ENCODE data around the gene SLC12A5.
"Not testable (repeated sequence)": the region's sequence is repeated elsewhere in the genome, so short reads cannot be mapped to it uniquely, and the experiment has no call there.

Gene SLC12A5

DNA sequence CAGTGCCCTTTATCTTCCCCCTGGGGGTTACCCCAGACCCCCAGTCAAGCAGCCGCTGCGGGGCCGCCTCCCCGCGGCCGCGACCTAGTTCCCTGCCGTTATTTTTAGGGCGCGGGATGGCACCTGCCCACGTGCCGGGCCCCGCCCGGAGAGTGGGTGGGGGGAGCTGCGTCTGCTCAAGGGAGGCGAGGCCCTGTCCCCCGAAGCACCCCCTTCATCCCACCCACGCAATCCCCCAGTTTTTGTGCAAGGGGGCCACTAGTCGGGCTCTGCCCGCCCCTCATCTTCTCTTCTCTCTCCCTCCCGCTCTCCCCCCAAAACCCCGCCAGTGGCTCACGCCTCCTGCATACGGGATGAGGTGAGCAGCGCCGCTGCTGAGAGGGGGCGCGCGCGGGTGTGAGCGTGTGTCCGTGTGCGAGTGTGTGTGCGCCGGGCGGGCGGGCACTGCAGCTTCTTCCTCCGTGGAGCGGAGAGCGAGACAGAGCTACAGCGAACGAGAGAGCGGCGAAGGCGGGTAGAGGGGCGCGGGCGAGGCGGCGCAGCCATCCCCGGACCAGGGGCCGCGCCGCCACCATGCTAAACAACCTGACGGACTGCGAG lies at the start of gene SLC12A5:
TSS of gene SLC12A5 (plus strand) at position 444 of the 600 bp plus-strand sequence. CDS start at position 574, 130 bp downstream.
- no peaks in the 10 kb centered on the region for H3K9me3 ChIP-seq
- H3K27me3 ChIP-seq (ENCODE audit: low read depth), result peaks cover 35% of the 10 kb centered on the region
- H3K4me1 ChIP-seq, result no peaks in the 10 kb centered on the region
- H3K4me3 ChIP-seq, result no peak within 1 kb of the TSS
- no peak for DNase-seq (ENCODE audit: low spot score in 2 of 2)
- H3K36me3 ChIP-seq (replicated peaks), result no peaks in the 10 kb centered on the region
- in situ Hi-C loops (cut with MboI; ENCODE audit: low sequenced_read_pairs), result no loop called here

- in situ Hi-C loops (cut with MboI; ENCODE audit: low sequenced_read_pairs), result no loop called here
- no peaks in the 10 kb centered on the region for H3K36me3 ChIP-seq (replicated peaks)
- no peak for DNase-seq (ENCODE audit: low spot score in 2 of 2)
- H3K4me3 ChIP-seq, result no peak overlapping the region
- H3K27me3 ChIP-seq (ENCODE audit: low read depth), result peaks cover 13% of the 10 kb centered on the region
- no peaks in the 10 kb centered on the region for H3K4me1 ChIP-seq
- H3K9me3 ChIP-seq, result no peaks in the 10 kb centered on the region
Measured at GRCh38 chr20:45981261-45981660, 47.8 kb upstream of the SLC12A5 start.

DNA sequence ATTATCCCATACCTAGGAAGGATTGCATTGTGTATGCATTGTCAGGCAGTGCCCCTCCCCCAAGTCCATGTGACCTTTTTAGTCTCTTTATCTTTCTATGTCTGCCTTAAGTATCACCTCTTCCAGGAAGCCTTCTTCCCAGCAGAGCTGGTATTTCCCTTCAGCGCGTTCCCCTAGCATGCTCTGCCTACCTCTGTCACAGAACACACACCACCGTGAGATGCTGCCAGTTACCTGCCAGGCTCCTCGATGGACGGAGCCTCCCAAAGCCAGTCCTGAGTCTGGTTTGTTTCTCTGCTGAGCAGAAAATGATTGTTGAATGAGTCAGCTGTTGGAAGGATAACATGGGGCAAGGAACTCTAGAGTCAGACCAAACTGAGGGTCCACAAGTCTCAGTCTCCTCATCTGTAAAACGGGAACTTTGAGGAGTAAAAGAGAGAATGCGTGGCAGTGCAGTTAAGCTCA lies 45.7 kb upstream of the SLC12A5 start:
- Histone ChIP-seq H3K9me3 (no peaks in the 10 kb centered on the region), H3K4me1 (no peaks in the 10 kb centered on the region), H3K36me3 (replicated peaks) (no peaks in the 10 kb centered on the region), H3K4me3 (no peak overlapping the region), H3K27me3 (ENCODE audit: low read depth) (peaks cover 8% of the 10 kb centered on the region)
- in situ Hi-C loops (cut with MboI; ENCODE audit: low sequenced_read_pairs), result no loop called here
- DNase-seq (ENCODE audit: low spot score in 2 of 2), result no peak

- in situ Hi-C loops (cut with MboI; ENCODE audit: low sequenced_read_pairs), result no loop called here
- H3K9me3 ChIP-seq, result no peaks in the 10 kb centered on the region
- no peak for DNase-seq (ENCODE audit: low spot score in 2 of 2)
- H3K36me3 ChIP-seq (replicated peaks), result no peaks in the 10 kb centered on the region
- H3K4me3 ChIP-seq, result no peak overlapping the region
- H3K4me1 ChIP-seq, result no peaks in the 10 kb centered on the region
- peaks cover 7% of the 10 kb centered on the region for H3K27me3 ChIP-seq (ENCODE audit: low read depth)
Measured at GRCh38 chr20:45985573-45985972, 43.4 kb upstream of the SLC12A5 start.

DNA sequence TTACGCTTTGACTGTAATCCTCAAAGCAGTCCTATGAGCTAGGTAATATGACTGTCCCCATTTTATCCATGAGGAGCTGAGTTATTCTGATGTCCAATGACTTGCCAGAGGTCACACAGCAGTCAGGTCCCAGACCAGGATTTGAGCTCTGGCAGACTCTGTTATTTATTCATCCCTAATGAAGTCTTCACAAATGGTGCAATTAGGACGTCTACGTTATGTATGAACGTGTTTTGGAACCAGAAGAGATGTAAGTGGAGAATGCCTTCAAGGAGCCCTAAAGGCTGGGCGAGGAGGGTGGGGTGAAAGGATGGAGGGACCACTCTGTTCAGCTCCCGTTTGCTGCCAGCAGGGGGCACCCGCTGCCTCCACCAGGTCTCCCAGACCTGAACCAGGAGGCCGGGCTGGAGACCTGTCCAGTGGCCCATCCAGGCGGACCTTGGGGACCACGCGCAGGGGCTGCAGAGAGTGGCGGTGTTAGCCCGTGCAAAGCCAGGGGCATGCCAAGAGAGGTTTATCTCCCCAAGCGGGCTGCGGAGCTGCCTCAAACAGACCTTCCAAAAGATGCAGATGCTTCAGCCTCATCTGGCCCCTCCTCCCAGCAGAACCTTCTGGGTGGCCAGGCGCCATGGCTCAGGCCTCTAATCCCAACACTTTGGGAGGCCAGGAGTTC lies 41.8 kb upstream of the SLC12A5 start:
- in situ Hi-C loops (cut with MboI; ENCODE audit: low sequenced_read_pairs), result no loop called here
- H3K36me3 ChIP-seq (replicated peaks), result no peaks in the 10 kb centered on the region
- H3K27me3 ChIP-seq (ENCODE audit: low read depth), result peaks cover 7% of the 10 kb centered on the region
- H3K9me3 ChIP-seq, result no peaks in the 10 kb centered on the region
- H3K4me1 ChIP-seq, result no peaks in the 10 kb centered on the region
- no peak overlapping the region for H3K4me3 ChIP-seq
- peak; percentile 59 to 91 for DNase-seq (ENCODE audit: low spot score in 2 of 2)

DNA sequence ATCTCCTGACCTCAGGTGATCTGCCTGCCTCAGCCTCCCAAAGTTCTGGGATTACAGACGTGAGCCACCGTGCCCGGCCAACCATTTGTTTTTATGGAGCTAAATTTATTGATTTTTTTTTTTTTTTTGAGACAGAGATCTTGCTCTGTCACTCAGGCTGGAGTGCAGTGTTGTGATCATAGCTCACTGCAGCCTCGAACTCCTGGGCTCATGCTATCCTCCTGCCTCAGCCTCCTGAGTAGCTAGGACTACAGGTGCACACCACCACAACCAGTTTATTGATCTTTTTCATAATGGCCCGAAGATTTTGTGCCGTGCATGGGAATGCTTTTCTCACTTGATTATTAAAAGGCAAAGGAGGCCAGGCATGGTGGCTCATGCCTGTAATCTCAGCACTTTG lies 40.2 kb upstream of the SLC12A5 start:
- in situ Hi-C loops (cut with MboI; ENCODE audit: low sequenced_read_pairs); H3K4me3 ChIP-seq; H3K4me1 ChIP-seq; H3K36me3 ChIP-seq (replicated peaks); H3K9me3 ChIP-seq; H3K27me3 ChIP-seq (ENCODE audit: low read depth); DNase-seq (ENCODE audit: low spot score in 2 of 2): not testable (repeated sequence)

- in situ Hi-C loops (cut with MboI; ENCODE audit: low sequenced_read_pairs), result no loop called here
- no peaks in the 10 kb centered on the region; the same call in 1 of the 2 replicates for H3K4me1 ChIP-seq
- H3K9me3 ChIP-seq, result no peaks in the 10 kb centered on the region
- no peak overlapping the region for H3K4me3 ChIP-seq
- no peak for DNase-seq (ENCODE audit: low spot score in 2 of 2)
- H3K36me3 ChIP-seq (replicated peaks), result no peaks in the 10 kb centered on the region
- peaks cover 2% of the 10 kb centered on the region for H3K27me3 ChIP-seq (ENCODE audit: low read depth)
Measured at GRCh38 chr20:45991616-45992015, 37.4 kb upstream of the SLC12A5 start.

DNA sequence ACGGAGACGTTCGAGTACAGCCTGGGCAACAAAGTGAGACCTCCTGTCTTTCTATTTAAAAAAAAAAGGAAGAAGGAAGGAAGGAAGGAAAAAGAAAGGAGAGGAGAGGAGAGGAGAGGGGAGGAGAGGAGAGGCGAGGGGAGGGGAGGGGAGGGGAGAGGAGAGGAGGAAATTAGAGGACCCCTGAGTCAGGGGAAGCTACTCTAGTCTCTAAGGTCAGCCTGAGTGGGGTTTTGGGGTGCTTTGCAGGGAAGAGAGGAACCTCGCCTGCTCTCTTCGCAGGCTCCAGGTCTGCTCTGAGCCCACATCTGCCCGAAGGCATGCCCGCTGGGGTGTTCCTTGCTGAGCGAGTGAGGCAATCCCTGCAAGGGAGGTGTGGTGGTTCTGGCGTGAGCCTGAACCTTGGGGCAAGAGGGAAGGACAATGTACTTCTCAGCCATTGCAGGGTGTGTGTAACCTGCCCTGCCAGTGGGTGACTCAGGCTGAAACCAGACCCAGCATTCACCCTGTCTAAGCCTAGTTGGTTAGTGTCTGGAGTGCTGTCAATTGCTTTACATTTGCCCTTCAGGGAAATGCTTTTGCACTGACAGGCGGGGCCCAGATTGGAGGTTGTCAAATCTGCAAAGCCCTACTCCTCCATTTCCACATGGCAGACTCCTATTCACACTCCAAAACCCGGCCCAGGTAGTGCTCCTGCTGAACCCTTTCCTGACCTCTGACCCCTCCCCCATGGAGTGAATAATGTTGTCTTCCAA lies 35.6 kb upstream of the SLC12A5 start:
- in situ Hi-C loops (cut with MboI; ENCODE audit: low sequenced_read_pairs), result no loop called here
- Histone ChIP-seq H3K9me3 (no peaks in the 10 kb centered on the region), H3K4me3 (no peak overlapping the region), H3K36me3 (replicated peaks) (no peaks in the 10 kb centered on the region), H3K4me1 (no peaks in the 10 kb centered on the region; the same call in 1 of the 2 replicates), H3K27me3 (ENCODE audit: low read depth) (peaks cover 2% of the 10 kb centered on the region)
- no peak for DNase-seq (ENCODE audit: low spot score in 2 of 2)

DNA sequence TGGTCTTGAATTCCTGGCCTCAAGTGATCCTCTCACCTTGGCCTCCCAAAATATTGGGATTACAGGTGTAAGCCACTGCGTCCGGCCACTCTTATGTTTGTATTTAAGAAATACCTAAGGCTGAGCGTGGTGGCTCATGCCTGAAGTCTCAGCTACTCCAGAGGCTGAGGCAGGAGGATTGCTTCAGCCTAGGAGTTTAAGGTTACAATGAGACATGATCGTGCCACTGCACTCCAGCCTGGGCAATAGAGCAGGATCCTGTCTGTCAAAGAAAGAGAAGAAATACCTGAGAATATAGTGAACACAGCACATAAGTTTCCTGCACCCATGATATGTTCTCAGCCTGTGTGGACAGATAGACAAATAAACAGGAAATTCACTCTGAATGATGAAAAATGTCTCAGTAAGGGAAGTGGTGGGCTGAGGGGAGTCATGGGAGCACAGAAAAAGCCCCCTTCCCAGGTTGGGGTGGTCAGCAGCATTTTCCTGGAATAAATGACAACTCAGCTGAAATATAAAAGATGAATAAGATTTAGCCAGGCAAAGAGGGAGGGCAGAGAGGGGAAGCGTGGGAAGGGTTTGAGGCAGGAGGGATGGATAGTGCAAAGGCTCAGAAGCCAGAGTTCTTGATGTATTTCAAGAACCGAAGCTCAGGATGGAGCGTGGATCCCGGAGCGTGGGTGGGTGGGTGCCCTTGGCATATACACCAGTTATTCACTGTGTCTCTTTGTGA lies 34.1 kb upstream of the SLC12A5 start:
- DNase-seq (ENCODE audit: low spot score in 2 of 2), result no peak
- H3K27me3 ChIP-seq (ENCODE audit: low read depth), result peaks cover 6% of the 10 kb centered on the region
- H3K4me1 ChIP-seq, result no peaks in the 10 kb centered on the region; the same call in 1 of the 2 replicates
- H3K9me3 ChIP-seq, result no peaks in the 10 kb centered on the region
- H3K36me3 ChIP-seq (replicated peaks), result no peaks in the 10 kb centered on the region
- no peak overlapping the region for H3K4me3 ChIP-seq
- in situ Hi-C loops (cut with MboI; ENCODE audit: low sequenced_read_pairs), result no loop called here

GRCh38 chr20:45995495-45996097 lies 33.4 kb upstream of the SLC12A5 start:
- H3K27me3 ChIP-seq (ENCODE audit: low read depth); H3K4me1 ChIP-seq; DNase-seq (ENCODE audit: low spot score in 2 of 2); in situ Hi-C loops (cut with MboI; ENCODE audit: low sequenced_read_pairs); H3K36me3 ChIP-seq (replicated peaks); H3K9me3 ChIP-seq; H3K4me3 ChIP-seq: not testable (repeated sequence)

GRCh38 chr20:45997187-45997586 lies 31.8 kb upstream of the SLC12A5 start:
- Histone ChIP-seq H3K4me3 (no peak overlapping the region), H3K27me3 (ENCODE audit: low read depth) (peaks cover 14% of the 10 kb centered on the region; the same call in 1 of the 2 replicates), H3K4me1 (no peaks in the 10 kb centered on the region; the same call in 1 of the 2 replicates), H3K9me3 (no peaks in the 10 kb centered on the region), H3K36me3 (replicated peaks) (no peaks in the 10 kb centered on the region)
- no peak for DNase-seq (ENCODE audit: low spot score in 2 of 2)
- in situ Hi-C loops (cut with MboI; ENCODE audit: low sequenced_read_pairs), result no loop called here

GRCh38 chr20:45998337-45998736 lies 30.7 kb upstream of the SLC12A5 start:
- in situ Hi-C loops (cut with MboI; ENCODE audit: low sequenced_read_pairs), result no loop called here
- DNase-seq (ENCODE audit: low spot score in 2 of 2), result no peak
- H3K4me1 ChIP-seq, result no peaks in the 10 kb centered on the region; the same call in 1 of the 2 replicates
- no peak overlapping the region for H3K4me3 ChIP-seq
- peaks cover 17% of the 10 kb centered on the region; the same call in 1 of the 2 replicates for H3K27me3 ChIP-seq (ENCODE audit: low read depth)
- H3K9me3 ChIP-seq, result no peaks in the 10 kb centered on the region
- H3K36me3 ChIP-seq (replicated peaks), result no peaks in the 10 kb centered on the region

DNA sequence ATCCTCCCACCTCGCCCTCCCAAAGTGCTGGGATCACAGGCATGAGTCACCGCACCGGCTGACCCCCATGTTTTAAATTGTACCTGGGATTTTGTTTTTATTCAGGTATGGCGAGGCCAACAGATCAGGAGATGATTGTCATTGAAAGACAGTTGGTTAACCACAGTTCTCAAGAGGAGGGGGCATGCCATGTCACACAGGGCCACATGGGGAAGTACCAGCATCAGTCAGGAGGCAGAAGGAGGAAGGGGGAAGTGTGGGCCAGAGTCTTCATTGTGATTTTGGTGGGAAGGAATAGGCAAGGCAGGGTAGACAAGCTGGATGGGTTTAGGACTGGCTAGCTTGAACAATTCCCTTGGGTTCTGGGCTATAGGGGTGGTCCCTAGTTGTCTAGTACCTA lies 30.3 kb upstream of the SLC12A5 start:
- H3K36me3 ChIP-seq (replicated peaks), result no peaks in the 10 kb centered on the region
- H3K4me3 ChIP-seq, result no peak overlapping the region
- peaks cover 17% of the 10 kb centered on the region; the same call in 1 of the 2 replicates for H3K27me3 ChIP-seq (ENCODE audit: low read depth)
- H3K9me3 ChIP-seq, result no peaks in the 10 kb centered on the region
- in situ Hi-C loops (cut with MboI; ENCODE audit: low sequenced_read_pairs), result no loop called here
- H3K4me1 ChIP-seq, result no peaks in the 10 kb centered on the region; the same call in 1 of the 2 replicates
- no peak for DNase-seq (ENCODE audit: low spot score in 2 of 2)

Measured in HAP-1 (cell line).